ENCODE data around the gene CMTM6.
A peak's percentile ranks its signal among the peaks of the same experiment; 100 is the strongest.
"Not testable (repeated sequence)": the region's sequence is repeated elsewhere in the genome, so short reads cannot be mapped to it uniquely, and the experiment has no call there.

CMTM6 gene

GRCh38 chr3:32447865-32448400, 54.7 kb downstream of the CMTM6 start:
- no peak for DNase-seq (ENCODE audit: low read depth)

GRCh38 chr3:32443478-32443877, 59.2 kb downstream of the CMTM6 start:
- DNase-seq (ENCODE audit: low read depth), result peak; percentile 29

- peak; percentile 27 for DNase-seq (ENCODE audit: low read depth)
Observed at GRCh38 chr3:32442766-32443165, 59.9 kb downstream of the CMTM6 start.

- no peak for DNase-seq (ENCODE audit: low read depth)
Observed at GRCh38 chr3:32440611-32441350, 61.9 kb downstream of the CMTM6 start.

GRCh38 chr3:32439421-32439820, 63.2 kb downstream of the CMTM6 start:
- not testable (repeated sequence) for DNase-seq (ENCODE audit: low read depth)

DNA sequence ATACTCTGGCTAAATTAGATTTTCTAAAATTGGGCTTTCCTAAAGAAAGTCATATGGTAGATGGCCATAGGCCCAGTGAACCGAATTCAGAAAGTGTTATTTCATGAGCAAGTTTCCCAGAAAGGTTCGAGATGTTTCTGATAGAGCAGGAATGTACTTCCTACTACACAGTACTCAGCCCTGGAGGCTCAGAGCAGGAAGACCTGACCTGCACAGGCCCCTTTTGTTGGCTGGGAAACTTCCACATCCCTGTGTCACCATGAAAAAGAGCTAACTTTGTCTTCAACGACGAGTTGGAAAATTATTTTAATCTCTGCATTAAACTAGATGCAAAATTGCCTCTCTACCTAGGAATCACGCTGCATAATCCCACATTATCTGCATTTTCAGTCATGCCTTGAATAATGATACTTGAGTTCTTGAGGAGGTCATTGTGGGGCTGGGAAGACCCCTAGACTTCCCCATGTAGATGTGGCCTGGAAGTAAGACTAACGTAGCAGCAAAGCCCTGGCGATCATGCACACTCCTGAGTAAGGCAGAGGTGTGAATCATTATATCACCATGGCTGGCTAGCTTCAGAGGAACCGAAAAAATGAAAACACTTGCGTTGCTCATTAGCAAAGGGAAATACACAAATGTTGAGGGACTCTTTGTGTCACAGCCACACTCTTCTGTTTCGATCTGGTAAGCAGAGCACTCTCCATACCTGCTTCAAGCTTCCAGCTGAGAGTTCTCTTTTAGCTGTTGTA, 63.9 kb downstream of the CMTM6 start:
- no peak for DNase-seq (ENCODE audit: low read depth)

- DNase-seq (ENCODE audit: low read depth), result no peak
Observed at GRCh38 chr3:32437896-32438295, 64.8 kb downstream of the CMTM6 start.

DNA sequence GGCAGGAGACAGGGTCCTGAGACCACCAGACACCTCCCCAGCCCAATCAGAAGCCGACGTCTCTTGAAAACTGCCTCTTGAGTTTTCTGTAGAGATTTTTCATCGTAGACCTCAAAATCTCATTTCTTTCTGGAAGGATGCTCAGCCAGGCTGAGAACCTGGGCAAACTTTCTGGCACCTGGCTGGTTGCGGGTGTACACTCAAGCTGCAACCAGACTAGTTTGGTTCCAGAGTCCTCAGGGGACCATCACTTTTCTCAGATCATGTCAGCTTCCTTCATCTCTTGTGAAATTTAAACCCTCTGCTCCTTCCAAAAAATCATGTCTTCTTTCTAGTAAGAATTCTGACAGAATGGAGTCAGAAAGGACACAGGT, 65.8 kb downstream of the CMTM6 start:
- DNase-seq (ENCODE audit: low read depth), result no peak

GRCh38 chr3:32435911-32436815, 66.5 kb downstream of the CMTM6 start:
- no peak for DNase-seq (ENCODE audit: low read depth)

- DNase-seq (ENCODE audit: low read depth), result no peak
Observed at GRCh38 chr3:32434206-32434605, 68.4 kb downstream of the CMTM6 start.

- no peak for DNase-seq (ENCODE audit: low read depth)
Observed at GRCh38 chr3:32432711-32433530, 69.7 kb downstream of the CMTM6 start.

DNA sequence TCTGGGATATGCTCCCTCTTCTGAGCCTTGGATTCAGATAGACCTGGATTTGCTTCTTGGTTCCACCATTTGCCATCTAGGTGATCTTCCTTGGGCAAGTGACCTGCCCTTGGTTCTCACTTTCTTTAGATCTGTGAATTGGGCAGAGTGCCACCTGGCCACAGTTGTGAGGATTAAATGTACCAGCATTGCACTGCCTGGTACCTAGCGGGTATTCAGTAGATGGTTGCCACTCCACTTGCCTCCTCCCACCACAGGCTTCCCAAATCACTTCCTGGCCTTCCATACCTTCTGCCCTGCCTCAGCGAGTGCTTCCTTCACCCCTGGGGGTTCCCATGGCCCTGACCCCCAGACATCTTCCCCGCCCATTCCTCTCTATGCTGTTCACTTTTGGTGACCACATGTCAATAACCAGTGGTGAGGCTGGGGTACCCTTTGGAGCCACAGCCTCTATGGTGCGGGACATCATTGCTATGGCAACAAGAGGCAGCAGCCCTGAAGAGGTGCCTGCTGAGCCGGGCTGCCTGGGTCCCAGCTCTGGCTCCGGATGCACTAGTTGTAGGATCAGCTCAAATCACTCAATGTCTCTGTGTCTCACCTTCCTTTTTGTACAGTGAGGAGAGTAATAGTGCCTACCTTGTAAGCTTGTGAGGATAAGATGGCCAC, 70.5 kb downstream of the CMTM6 start:
- no peak for DNase-seq (ENCODE audit: low read depth)

GRCh38 chr3:32431481-32431880, 71.2 kb downstream of the CMTM6 start:
- DNase-seq (ENCODE audit: low read depth), result no peak

All from HS-27A (cell line).